Parathyroid adenoma (tissue), 2 donors: ENCODE measurements around the gene SV2B.

Experiments
- H2AFZ ChIP-seq: fragments of 300-600 bp; sonication (generic); one replicate; pipeline ENCODE4 v1.7.0; 2017; ENCODE audit warnings: antibody characterized with exemption, mild to moderate bottlenecking
- H3K27ac ChIP-seq: fragments of 300-600 bp; sonication (generic); one replicate; pipeline ENCODE4 v1.7.0; 2017
- H3K27me3 ChIP-seq: fragments of 300-600 bp; sonication (generic); one replicate; pipeline ENCODE4 v1.7.0; 2017; ENCODE audit warnings: low read length; ENCODE audit not compliant: control insufficient read depth, insufficient read depth
- H3K36me3 ChIP-seq: fragments of 300-600 bp; sonication (generic); one replicate; pipeline ENCODE4 v1.7.0; 2017; ENCODE audit warnings: low read length; ENCODE audit not compliant: control insufficient read depth, insufficient read depth
- H3K4me1 ChIP-seq: fragments of 300-600 bp; sonication (generic); one replicate; pipeline ENCODE4 v1.7.0; 2017; ENCODE audit warnings: control low read depth
- H3K4me2 ChIP-seq: fragments of 300-600 bp; sonication (generic); one replicate; pipeline ENCODE4 v1.7.0; 2017; ENCODE audit warnings: low read length
- H3K4me3 ChIP-seq: fragments of 300-600 bp; sonication (generic); one replicate; pipeline ENCODE4 v1.7.0; 2017; ENCODE audit warnings: low read depth, low read length
- H3K79me2 ChIP-seq: fragments of 300-600 bp; sonication (generic); one replicate; pipeline ENCODE4 v1.7.0; 2017; ENCODE audit warnings: control low read depth
- H3K9ac ChIP-seq: fragments of 300-600 bp; sonication (generic); one replicate; pipeline ENCODE4 v1.7.0; 2017; ENCODE audit warnings: mild to moderate bottlenecking
- H3K9me3 ChIP-seq: fragments of 300-600 bp; sonication (generic); one replicate; pipeline ENCODE4 v1.7.0; 2017; ENCODE audit warnings: low read length; ENCODE audit not compliant: control insufficient read depth
- TF ChIP-seq, protein P1 (sequence below): fragments of 300-600 bp; sonication (generic); IDR thresholded peaks from one replicate; pipeline ENCODE4 v1.7.0; 2017; ENCODE audit warnings: antibody characterized with exemption, mild to moderate bottlenecking
- donor health status: primary hyperparathyroidism.

SV2B gene

DNA sequence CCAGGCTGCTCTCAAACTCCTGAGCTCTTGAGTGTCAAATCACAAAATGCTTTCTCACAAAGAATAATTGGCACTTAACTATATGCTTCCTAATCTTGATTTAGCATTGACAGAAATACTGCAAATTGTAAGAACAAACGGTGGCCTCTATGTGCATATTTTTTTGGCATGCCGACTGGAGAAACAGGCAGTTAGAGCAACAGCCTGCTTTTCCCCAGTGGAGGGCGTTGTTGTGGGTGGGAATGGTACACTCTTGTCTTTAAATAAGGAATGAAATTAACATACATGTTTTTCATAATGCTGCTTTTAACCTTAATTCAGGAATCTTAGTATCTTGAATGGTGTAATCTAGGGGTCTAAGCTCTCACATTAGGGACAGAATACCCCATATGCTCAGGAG, 31.1 kb upstream of the SV2B start:
- Histone ChIP-seq H3K4me1 (no peaks in the 10 kb centered on the region), H3K4me2 (no peak overlapping the region), H3K27ac (no peak overlapping the region), H3K4me3 (no peak overlapping the region), H3K36me3 (no peaks in the 10 kb centered on the region), H3K9ac (no peak overlapping the region), H3K9me3 (no peaks in the 10 kb centered on the region), H3K27me3 (no peaks in the 10 kb centered on the region), H3K79me2 (no peaks in the 10 kb centered on the region), H2AFZ (no peak overlapping the region)
- TF ChIP-seq, protein P1, sequence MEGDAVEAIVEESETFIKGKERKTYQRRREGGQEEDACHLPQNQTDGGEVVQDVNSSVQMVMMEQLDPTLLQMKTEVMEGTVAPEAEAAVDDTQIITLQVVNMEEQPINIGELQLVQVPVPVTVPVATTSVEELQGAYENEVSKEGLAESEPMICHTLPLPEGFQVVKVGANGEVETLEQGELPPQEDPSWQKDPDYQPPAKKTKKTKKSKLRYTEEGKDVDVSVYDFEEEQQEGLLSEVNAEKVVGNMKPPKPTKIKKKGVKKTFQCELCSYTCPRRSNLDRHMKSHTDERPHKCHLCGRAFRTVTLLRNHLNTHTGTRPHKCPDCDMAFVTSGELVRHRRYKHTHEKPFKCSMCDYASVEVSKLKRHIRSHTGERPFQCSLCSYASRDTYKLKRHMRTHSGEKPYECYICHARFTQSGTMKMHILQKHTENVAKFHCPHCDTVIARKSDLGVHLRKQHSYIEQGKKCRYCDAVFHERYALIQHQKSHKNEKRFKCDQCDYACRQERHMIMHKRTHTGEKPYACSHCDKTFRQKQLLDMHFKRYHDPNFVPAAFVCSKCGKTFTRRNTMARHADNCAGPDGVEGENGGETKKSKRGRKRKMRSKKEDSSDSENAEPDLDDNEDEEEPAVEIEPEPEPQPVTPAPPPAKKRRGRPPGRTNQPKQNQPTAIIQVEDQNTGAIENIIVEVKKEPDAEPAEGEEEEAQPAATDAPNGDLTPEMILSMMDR = no peak

GRCh38 chr15:91070872-91071271, 29.2 kb upstream of the SV2B start:
- no peaks in the 10 kb centered on the region for H3K27me3 ChIP-seq

DNA sequence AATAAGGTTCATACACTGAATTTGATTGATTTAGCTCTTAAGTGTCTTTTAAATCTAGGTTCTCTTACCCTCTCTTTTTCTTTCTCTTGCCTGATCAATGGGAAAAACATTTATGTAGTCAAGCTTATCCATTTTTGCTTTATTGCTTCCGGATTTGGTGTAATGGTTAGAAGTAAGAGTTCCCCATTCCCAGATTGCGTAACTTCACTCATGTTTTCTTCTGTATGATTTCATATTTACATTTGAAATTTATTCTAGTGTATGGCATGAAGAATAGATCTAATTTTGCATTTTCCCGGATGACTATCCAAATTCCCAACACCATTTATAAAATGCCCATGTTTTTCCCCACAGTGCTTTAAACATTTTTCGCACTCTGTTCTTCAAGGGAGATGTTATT, 27.9 kb upstream of the SV2B start:
- Histone ChIP-seq H3K9me3 (no peaks in the 10 kb centered on the region), H2AFZ (no peak overlapping the region), H3K9ac (no peak overlapping the region), H3K27me3 (no peaks in the 10 kb centered on the region), H3K79me2 (no peaks in the 10 kb centered on the region), H3K4me1 (no peaks in the 10 kb centered on the region), H3K4me3 (no peak overlapping the region), H3K36me3 (no peaks in the 10 kb centered on the region), H3K27ac (no peak overlapping the region), H3K4me2 (no peak overlapping the region)
- TF ChIP-seq, protein P1 = no peak

More at GRCh38 chr15:91070872-91071271, 29.2 kb upstream of the SV2B start:
- Histone ChIP-seq H2AFZ (no peak overlapping the region), H3K4me1 (no peaks in the 10 kb centered on the region), H3K36me3 (no peaks in the 10 kb centered on the region), H3K9ac (no peak overlapping the region), H3K79me2 (no peaks in the 10 kb centered on the region), H3K9me3 (no peaks in the 10 kb centered on the region), H3K4me2 (no peak overlapping the region), H3K4me3 (no peak overlapping the region), H3K27ac (no peak overlapping the region)
- TF ChIP-seq, protein P1 = no peak

GRCh38 chr15:91073077-91073476, 27.0 kb upstream of the SV2B start:
- H3K4me2 ChIP-seq = no peak overlapping the region
- TF ChIP-seq, protein P1 = no peak
- no peak overlapping the region for H3K27ac ChIP-seq

GRCh38 chr15:91073768-91074167, 26.3 kb upstream of the SV2B start:
- Histone ChIP-seq H3K4me2 (no peak overlapping the region), H3K9ac (no peak overlapping the region), H3K27ac (no peak overlapping the region), H3K27me3 (no peaks in the 10 kb centered on the region), H3K79me2 (no peaks in the 10 kb centered on the region), H2AFZ (no peak overlapping the region), H3K36me3 (no peaks in the 10 kb centered on the region), H3K9me3 (no peaks in the 10 kb centered on the region), H3K4me3 (no peak overlapping the region), H3K4me1 (no peaks in the 10 kb centered on the region)
- TF ChIP-seq, protein P1 = no peak

More at GRCh38 chr15:91073077-91073476, 27.0 kb upstream of the SV2B start:
- H3K9ac ChIP-seq = no peak overlapping the region
- H3K4me3 ChIP-seq = no peak overlapping the region
- H3K36me3 ChIP-seq = no peaks in the 10 kb centered on the region
- no peaks in the 10 kb centered on the region for H3K79me2 ChIP-seq
- H3K4me1 ChIP-seq = no peaks in the 10 kb centered on the region
- H2AFZ ChIP-seq = no peak overlapping the region
- no peaks in the 10 kb centered on the region for H3K9me3 ChIP-seq
- H3K27me3 ChIP-seq = no peaks in the 10 kb centered on the region
